ENCODE measurements around the gene SHISAL1. TPM values are rescaled to one million over a fixed set of nuclear protein-coding genes. Genes with fewer than 3 reads are reported as not detected.

The SHISAL1 gene
- total RNA-seq, 2 donors from 2014 or later = not detected

DNA sequence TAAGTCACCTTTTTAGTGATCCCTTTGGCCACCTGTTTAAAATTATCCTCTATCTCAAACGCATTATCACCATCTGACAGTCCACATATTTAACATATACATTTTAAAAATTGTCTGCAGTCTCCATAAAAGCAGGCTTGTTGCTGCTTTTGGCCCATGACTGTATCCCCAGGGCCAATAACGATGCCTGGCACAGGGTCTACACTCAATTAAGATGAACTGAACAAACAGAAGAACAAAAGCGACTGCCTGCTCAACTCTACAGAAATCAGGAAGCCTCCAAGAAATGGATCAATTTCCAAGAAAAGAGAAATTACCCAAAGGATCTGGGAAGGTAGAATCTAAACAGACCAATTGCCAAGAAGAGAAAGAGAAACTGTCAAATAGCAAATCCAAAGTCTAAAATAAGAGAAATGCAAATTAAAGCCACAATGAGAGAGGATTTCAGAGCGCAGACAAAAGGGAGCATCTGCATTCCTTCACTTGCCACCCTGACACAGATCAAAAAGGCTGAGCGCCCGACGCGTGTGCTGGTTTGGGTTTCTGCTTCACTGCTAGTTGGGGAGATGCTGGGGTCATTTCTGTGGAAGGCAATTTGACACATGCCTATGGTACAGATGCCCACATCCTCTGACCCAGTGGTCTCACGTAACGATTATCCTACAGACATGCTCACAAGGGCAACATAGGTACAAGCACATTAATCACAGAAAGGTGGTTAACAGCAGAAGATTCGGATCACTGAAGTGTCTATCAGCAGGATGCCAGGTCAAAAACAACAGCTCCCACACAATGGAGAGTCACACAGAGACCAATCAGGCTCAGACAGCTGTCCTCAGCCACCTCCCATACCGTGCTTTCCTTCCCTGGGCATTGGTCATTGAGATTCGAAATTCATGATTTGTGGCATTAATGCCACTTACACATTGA is 55.9 kb downstream of the SHISAL1 start:
- no peak for DNase-seq (ENCODE audit: low spot score)
- H3K36me3 Mint-ChIP-seq = no peaks in the 10 kb centered on the region

DNA sequence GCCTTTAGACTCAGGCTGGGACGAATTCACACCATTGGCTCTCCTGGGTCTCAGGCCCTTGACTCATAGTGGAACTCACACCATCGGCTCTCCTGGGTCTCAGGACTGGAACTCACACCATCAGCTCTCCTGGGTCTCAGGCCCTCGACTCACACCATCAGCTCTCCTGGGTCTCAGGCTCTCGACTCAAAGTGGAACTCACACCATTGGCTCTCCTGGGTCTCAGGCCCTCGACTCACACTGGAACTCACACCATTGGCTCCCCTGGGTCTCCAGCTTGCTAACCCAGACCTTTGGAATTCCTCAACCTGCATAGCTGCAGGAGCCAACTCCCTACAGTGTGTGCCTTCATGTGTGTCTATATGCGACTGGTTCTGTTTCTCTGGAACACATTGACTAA is 56.7 kb downstream of the SHISAL1 start:
- Mint-ChIP-seq H3K27me3 (peaks cover 21 to 22% of the 10 kb centered on the region in 2 donors), H3K9me3 (no peaks in the 10 kb centered on the region), H3K4me3 (no peak overlapping the region), H3K4me1 (ENCODE audit: low read depth in 2 of 2) (peaks cover under 1 to 1% of the 10 kb centered on the region in 2 donors), H3K36me3 (no peaks in the 10 kb centered on the region), H3K27ac (no peak overlapping the region)
- DNase-seq (ENCODE audit: low spot score) (no peak), ATAC-seq (no peak)

More for the DNA sequence above, 55.9 kb downstream of the SHISAL1 start:
- H3K4me3 Mint-ChIP-seq = no peak overlapping the region
- peaks cover 4 to 6% of the 10 kb centered on the region in 2 donors for H3K4me1 Mint-ChIP-seq (ENCODE audit: low read depth in 2 of 2)
- ATAC-seq = no peak
- H3K27ac Mint-ChIP-seq = no peak overlapping the region
- H3K9me3 Mint-ChIP-seq = no peaks in the 10 kb centered on the region
- peaks cover 14 to 17% of the 10 kb centered on the region in 2 donors for H3K27me3 Mint-ChIP-seq

DNA sequence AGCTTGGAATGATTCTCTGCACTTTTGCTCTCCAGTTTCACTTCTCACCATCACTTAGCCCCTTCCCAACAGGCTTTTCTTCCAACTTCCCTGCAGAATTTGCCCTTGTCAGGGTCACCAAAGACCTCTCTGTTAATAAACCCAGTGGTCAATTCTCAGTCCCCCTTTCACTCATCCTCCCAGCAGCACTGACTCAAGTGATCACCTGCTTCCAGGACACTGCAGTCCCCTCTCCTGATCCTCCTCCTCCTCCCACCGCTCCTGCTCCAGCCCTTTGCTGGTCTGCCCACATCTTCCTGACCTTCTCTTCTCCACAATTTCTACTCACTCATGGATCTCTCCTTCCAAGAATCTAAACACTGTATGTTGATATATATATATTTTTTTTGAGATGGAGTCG is 57.9 kb downstream of the SHISAL1 start:
- Mint-ChIP-seq H3K4me3 (no peak overlapping the region), H3K4me1 (ENCODE audit: low read depth in 2 of 2) (no peaks in the 10 kb centered on the region), H3K27me3 (peaks cover 22 to 24% of the 10 kb centered on the region in 2 donors), H3K36me3 (peaks cover 2% of the 10 kb centered on the region), H3K27ac (no peak overlapping the region), H3K9me3 (peaks cover under 1% of the 10 kb centered on the region)
- no peak for DNase-seq (ENCODE audit: low spot score)
- ATAC-seq = no peak

GRCh38 chr22:44249376-44250147 is 63.2 kb downstream of the SHISAL1 start:
- peaks cover 16 to 21% of the 10 kb centered on the region in 2 donors for H3K27me3 Mint-ChIP-seq
- no peak for DNase-seq (ENCODE audit: low spot score)
- peaks cover 7% of the 10 kb centered on the region for H3K36me3 Mint-ChIP-seq
- H3K27ac Mint-ChIP-seq = no peak overlapping the region
- H3K4me1 Mint-ChIP-seq (ENCODE audit: low read depth in 2 of 2) = no peaks in the 10 kb centered on the region
- H3K4me3 Mint-ChIP-seq = no peak overlapping the region
- no peak for ATAC-seq
- peaks cover 4% of the 10 kb centered on the region for H3K9me3 Mint-ChIP-seq

- ATAC-seq (no peak), DNase-seq (ENCODE audit: low spot score) (no peak)
- no peak overlapping the region for H3K27ac Mint-ChIP-seq
- no peaks in the 10 kb centered on the region for H3K4me1 Mint-ChIP-seq (ENCODE audit: low read depth in 2 of 2)
- H3K9me3 Mint-ChIP-seq = peaks cover 4% of the 10 kb centered on the region
- peaks cover 7% of the 10 kb centered on the region for H3K36me3 Mint-ChIP-seq
- no peak overlapping the region for H3K4me3 Mint-ChIP-seq
- H3K27me3 Mint-ChIP-seq = peaks cover 17 to 27% of the 10 kb centered on the region in 2 donors
Observed at GRCh38 chr22:44248926-44249325, 63.8 kb downstream of the SHISAL1 start.

DNA sequence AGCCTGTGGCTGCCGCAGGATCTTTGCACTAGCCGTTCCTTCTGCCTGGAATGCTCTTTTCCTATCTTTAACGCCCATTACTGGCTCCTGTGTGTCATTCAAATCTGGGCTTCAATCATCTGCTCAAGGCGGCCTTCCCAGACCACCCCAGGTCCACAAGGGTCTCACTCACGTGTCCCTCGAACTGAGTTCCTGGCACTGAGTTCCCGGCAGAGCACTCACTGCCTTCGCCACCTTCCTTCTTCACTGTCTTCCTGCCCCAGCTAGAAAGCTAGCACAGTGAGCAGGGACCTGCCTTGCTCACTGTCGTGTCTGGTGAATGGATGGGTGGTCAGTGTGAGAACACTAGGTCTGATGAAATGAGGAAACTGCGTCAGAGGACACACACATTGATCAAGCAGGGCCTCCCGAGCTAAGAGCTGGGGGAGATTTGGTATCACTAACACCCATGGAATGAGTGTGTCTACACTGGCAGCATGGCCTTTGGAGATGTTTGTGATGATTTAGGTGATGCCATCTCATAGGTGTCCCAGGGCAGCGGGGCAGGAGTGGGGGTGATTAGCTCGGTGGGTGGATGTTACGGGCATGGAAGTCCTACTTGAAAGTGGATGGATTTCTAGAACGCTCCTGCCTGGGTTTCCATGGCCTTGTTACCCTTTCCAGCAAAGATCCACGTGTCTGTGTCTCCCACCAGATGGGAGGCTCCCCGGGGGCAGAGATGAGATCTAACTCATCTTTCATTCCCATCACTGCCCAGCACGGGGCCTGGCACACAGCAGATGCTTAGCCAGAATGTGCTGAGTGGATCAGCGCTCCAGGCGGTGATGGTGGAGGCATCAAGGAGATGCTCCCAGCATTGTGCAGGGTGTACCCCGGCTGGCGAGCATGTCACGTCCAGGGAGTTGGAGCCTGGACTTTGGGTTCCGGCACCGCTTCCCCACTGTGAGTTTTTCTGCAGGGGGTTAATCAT is 64.5 kb downstream of the SHISAL1 start:
- Mint-ChIP-seq H3K4me1 (ENCODE audit: low read depth in 2 of 2) (no peaks in the 10 kb centered on the region), H3K9me3 (peaks cover 4% of the 10 kb centered on the region), H3K36me3 (peaks cover 7% of the 10 kb centered on the region), H3K27me3 (peaks cover 20 to 29% of the 10 kb centered on the region in 2 donors), H3K4me3 (no peak overlapping the region), H3K27ac (no peak overlapping the region)
- no peak for DNase-seq (ENCODE audit: low spot score)
- ATAC-seq = no peak

- no peak for DNase-seq (ENCODE audit: low spot score)
- peaks cover 21 to 33% of the 10 kb centered on the region in 2 donors for H3K27me3 Mint-ChIP-seq
- ATAC-seq = no peak
- no peak overlapping the region for H3K27ac Mint-ChIP-seq
- H3K36me3 Mint-ChIP-seq = peaks cover 7% of the 10 kb centered on the region
- no peak overlapping the region for H3K4me3 Mint-ChIP-seq
- peaks cover 4% of the 10 kb centered on the region for H3K9me3 Mint-ChIP-seq
- no peaks in the 10 kb centered on the region for H3K4me1 Mint-ChIP-seq (ENCODE audit: low read depth in 2 of 2)
Observed at GRCh38 chr22:44247346-44247745, 65.4 kb downstream of the SHISAL1 start.

- Mint-ChIP-seq H3K4me1 (ENCODE audit: low read depth in 2 of 2) (no peaks in the 10 kb centered on the region), H3K27ac (no peak overlapping the region), H3K27me3 (peaks cover 21 to 33% of the 10 kb centered on the region in 2 donors), H3K36me3 (peaks cover 7% of the 10 kb centered on the region), H3K4me3 (no peak overlapping the region), H3K9me3 (peaks cover 4% of the 10 kb centered on the region)
- no peak for DNase-seq (ENCODE audit: low spot score)
- ATAC-seq = no peak
Observed at GRCh38 chr22:44246615-44247326, 66.0 kb downstream of the SHISAL1 start.

DNA sequence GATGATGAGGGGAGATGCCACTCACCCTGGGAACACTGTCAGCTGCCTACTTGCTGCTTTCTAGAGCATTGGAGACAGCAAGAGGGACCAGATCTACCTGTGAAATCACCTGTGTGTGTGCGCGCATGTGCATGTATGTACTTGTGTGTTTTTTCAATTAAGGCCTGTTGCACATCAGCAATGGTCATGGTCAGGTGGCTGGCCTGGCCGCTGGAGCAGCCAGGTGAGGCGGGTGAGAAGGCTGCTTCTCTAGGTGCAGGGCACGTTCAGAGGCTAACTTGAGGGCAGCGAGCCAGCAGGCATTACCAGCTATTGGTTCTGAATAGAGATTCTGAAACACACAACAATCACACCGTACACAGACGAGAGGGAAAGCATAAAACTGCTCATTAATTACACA is 66.9 kb downstream of the SHISAL1 start:
- no peak for DNase-seq (ENCODE audit: low spot score)
- Mint-ChIP-seq H3K27ac (no peak overlapping the region), H3K36me3 (peaks cover 7% of the 10 kb centered on the region), H3K9me3 (peaks cover 4% of the 10 kb centered on the region), H3K27me3 (peaks cover 19 to 25% of the 10 kb centered on the region in 2 donors), H3K4me1 (ENCODE audit: low read depth in 2 of 2) (no peaks in the 10 kb centered on the region), H3K4me3 (no peak overlapping the region)
- no peak for ATAC-seq

- H3K9me3 Mint-ChIP-seq = peaks cover 4% of the 10 kb centered on the region
- peaks cover 7% of the 10 kb centered on the region for H3K36me3 Mint-ChIP-seq
- ATAC-seq = no peak
- no peak overlapping the region for H3K27ac Mint-ChIP-seq
- DNase-seq (ENCODE audit: low spot score) = no peak
- H3K4me1 Mint-ChIP-seq (ENCODE audit: low read depth in 2 of 2) = no peaks in the 10 kb centered on the region
- peaks cover 22 to 24% of the 10 kb centered on the region in 2 donors for H3K27me3 Mint-ChIP-seq
- no peak overlapping the region for H3K4me3 Mint-ChIP-seq
Observed at GRCh38 chr22:44245438-44245837, 67.3 kb downstream of the SHISAL1 start.

DNA sequence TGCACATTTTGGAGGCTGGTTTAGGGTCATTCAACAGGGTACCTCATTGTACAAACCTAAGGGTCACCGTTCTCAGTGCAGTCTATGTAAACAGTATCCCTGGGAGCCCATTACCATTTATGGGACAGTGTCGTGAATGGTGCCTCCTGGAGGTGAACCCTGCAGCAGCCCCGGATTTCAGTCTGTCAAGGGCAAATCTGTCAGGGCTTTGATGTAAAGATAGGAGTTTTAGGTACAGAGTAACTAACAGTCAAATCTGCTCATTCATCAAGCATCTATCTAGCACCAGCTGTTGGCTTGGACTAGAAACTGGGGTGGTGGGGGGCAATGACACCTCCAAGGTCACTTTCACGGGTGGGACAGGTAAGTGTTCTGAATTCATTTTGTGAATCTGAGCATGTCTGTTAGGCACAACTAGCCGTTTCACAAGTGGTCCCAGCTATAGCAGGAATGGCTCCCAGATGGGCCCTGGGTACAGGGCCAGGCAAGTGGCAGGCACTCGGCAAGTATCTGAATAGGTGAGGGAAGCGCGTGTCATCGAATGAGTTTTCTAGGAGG is 68.4 kb downstream of the SHISAL1 start:
- Mint-ChIP-seq H3K36me3 (no peaks in the 10 kb centered on the region), H3K27ac (no peak overlapping the region), H3K27me3 (peaks cover 19 to 24% of the 10 kb centered on the region in 2 donors), H3K4me3 (no peak overlapping the region), H3K9me3 (no peaks in the 10 kb centered on the region), H3K4me1 (ENCODE audit: low read depth in 2 of 2) (no peaks in the 10 kb centered on the region)
- DNase-seq (ENCODE audit: low spot score) (no peak), ATAC-seq (no peak)

DNA sequence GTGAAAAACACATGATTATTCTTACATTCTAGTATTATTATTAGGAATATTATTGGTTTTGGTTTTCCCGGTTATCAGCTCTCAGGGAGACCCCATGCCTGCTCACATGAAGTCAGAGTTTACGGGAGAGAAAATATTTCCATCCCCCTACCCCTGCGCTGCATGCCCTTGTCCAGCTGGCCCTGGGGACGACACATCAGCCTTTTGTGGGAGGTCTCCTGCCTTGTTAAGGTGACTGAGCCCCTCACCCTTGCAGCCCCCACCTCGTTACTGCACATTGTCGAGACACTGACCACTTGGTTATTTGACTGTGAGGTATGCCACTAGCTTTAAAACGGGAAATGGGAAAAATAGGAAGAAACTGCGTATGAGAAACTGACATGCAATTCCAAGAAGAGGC is 69.0 kb downstream of the SHISAL1 start:
- Mint-ChIP-seq H3K4me3 (no peak overlapping the region), H3K27me3 (peaks cover 21 to 24% of the 10 kb centered on the region in 2 donors), H3K36me3 (no peaks in the 10 kb centered on the region), H3K4me1 (ENCODE audit: low read depth in 2 of 2) (no peaks in the 10 kb centered on the region), H3K9me3 (no peaks in the 10 kb centered on the region), H3K27ac (no peak overlapping the region)
- ATAC-seq = no peak
- no peak for DNase-seq (ENCODE audit: low spot score)
